ENCODE results near the gene P3H2.
A peak's percentile ranks its signal among the peaks of the same experiment; 100 is the strongest.

The P3H2 gene

GRCh38 chr3:189921770-189922169 is 198.9 kb downstream of the P3H2 start:
- no peak for DNase-seq (ENCODE audit: low read depth)
- TF ChIP-seq CTCF (conservative IDR thresholded peaks at IDR 0.05; ENCODE audit: control insufficient read depth, insufficient read depth, low read depth, low read length) = no peak
- no peak overlapping the region for H3K4me3 ChIP-seq (ENCODE audit: control insufficient read depth, low read depth, low read length)

- no peak for TF ChIP-seq CTCF (conservative IDR thresholded peaks at IDR 0.05; ENCODE audit: control insufficient read depth, insufficient read depth, low read depth, low read length)
- DNase-seq (ENCODE audit: low read depth) = peak; percentile 96
- H3K4me3 ChIP-seq (ENCODE audit: control insufficient read depth, low read depth, low read length) = no peak overlapping the region
Observed at GRCh38 chr3:189914799-189915198, 205.9 kb downstream of the P3H2 start.

GRCh38 chr3:189911001-189911400 is 209.7 kb downstream of the P3H2 start:
- H3K4me3 ChIP-seq (ENCODE audit: control insufficient read depth, low read depth, low read length) = no peak overlapping the region
- DNase-seq (ENCODE audit: low read depth) = no peak
- no peak for TF ChIP-seq CTCF (conservative IDR thresholded peaks at IDR 0.05; ENCODE audit: control insufficient read depth, insufficient read depth, low read depth, low read length)

- no peak for TF ChIP-seq CTCF (conservative IDR thresholded peaks at IDR 0.05; ENCODE audit: control insufficient read depth, insufficient read depth, low read depth, low read length)
- no peak for DNase-seq (ENCODE audit: low read depth)
- H3K4me3 ChIP-seq (ENCODE audit: control insufficient read depth, low read depth, low read length) = no peak overlapping the region
Observed at GRCh38 chr3:189909573-189909972, 211.1 kb downstream of the P3H2 start.

- no peak overlapping the region for H3K4me3 ChIP-seq (ENCODE audit: control insufficient read depth, low read depth, low read length)
- DNase-seq (ENCODE audit: low read depth) = no peak
- TF ChIP-seq CTCF (conservative IDR thresholded peaks at IDR 0.05; ENCODE audit: control insufficient read depth, insufficient read depth, low read depth, low read length) = no peak
Observed at GRCh38 chr3:189909139-189909538, 211.6 kb downstream of the P3H2 start.

GRCh38 chr3:189908646-189909045 is 212.1 kb downstream of the P3H2 start:
- no peak for TF ChIP-seq CTCF (conservative IDR thresholded peaks at IDR 0.05; ENCODE audit: control insufficient read depth, insufficient read depth, low read depth, low read length)
- no peak overlapping the region for H3K4me3 ChIP-seq (ENCODE audit: control insufficient read depth, low read depth, low read length)
- DNase-seq (ENCODE audit: low read depth) = peak; percentile 54

GRCh38 chr3:189907803-189908202 is 212.9 kb downstream of the P3H2 start:
- no peak for TF ChIP-seq CTCF (conservative IDR thresholded peaks at IDR 0.05; ENCODE audit: control insufficient read depth, insufficient read depth, low read depth, low read length)
- DNase-seq (ENCODE audit: low read depth) = no peak
- H3K4me3 ChIP-seq (ENCODE audit: control insufficient read depth, low read depth, low read length) = no peak overlapping the region

All from fibroblast of mammary gland (primary cell).